Subcutaneous adipose tissue (tissue), 4 donors: ENCODE measurements around the gene GLIPR2. TPM values are rescaled to one million over a fixed set of nuclear protein-coding genes. Genes with fewer than 3 reads are reported as not detected.

Source experiments
- total RNA-seq, 4 donors: library from RNA; depleted of rRNA; stranded (reverse); fragments of >200 nt; gene quantifications; one replicate each; pipeline ENCODE4 v1.1.0, GENCODE V29; 2016
- TF ChIP-seq, protein P1 (sequence below): fragments of 450-650 bp; IDR thresholded peaks from one replicate; pipeline ENCODE4 v1.5.1; 2016; ENCODE audit warnings: low read depth, mild to moderate bottlenecking, control low read depth, antibody characterized with exemption, moderate library complexity

The GLIPR2 gene
- total RNA-seq, 4 donors from 2014 or later = 15.5 to 86.4 (median 40.7) TPM

DNA sequence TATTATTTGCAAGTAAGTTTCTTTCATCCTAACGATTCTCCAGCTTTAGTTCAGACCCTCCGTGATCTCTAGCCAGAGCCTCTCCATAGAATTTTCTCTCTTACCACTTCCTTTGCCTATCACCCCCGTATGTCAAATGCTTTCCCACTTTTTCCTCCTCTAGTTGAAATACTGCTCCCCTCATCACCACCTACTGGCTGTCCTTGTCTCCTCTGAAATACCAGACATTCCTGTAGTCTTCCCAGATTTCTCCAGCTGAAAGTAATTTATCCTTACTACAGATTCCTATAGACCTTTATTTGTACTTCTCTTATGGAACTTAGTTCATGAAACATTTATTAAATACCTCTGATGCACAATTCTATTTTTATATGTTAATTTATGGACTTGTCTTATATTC lies 36.0 kb upstream of the GLIPR2 start:
- TF ChIP-seq, protein P1, sequence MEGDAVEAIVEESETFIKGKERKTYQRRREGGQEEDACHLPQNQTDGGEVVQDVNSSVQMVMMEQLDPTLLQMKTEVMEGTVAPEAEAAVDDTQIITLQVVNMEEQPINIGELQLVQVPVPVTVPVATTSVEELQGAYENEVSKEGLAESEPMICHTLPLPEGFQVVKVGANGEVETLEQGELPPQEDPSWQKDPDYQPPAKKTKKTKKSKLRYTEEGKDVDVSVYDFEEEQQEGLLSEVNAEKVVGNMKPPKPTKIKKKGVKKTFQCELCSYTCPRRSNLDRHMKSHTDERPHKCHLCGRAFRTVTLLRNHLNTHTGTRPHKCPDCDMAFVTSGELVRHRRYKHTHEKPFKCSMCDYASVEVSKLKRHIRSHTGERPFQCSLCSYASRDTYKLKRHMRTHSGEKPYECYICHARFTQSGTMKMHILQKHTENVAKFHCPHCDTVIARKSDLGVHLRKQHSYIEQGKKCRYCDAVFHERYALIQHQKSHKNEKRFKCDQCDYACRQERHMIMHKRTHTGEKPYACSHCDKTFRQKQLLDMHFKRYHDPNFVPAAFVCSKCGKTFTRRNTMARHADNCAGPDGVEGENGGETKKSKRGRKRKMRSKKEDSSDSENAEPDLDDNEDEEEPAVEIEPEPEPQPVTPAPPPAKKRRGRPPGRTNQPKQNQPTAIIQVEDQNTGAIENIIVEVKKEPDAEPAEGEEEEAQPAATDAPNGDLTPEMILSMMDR = no peak

DNA sequence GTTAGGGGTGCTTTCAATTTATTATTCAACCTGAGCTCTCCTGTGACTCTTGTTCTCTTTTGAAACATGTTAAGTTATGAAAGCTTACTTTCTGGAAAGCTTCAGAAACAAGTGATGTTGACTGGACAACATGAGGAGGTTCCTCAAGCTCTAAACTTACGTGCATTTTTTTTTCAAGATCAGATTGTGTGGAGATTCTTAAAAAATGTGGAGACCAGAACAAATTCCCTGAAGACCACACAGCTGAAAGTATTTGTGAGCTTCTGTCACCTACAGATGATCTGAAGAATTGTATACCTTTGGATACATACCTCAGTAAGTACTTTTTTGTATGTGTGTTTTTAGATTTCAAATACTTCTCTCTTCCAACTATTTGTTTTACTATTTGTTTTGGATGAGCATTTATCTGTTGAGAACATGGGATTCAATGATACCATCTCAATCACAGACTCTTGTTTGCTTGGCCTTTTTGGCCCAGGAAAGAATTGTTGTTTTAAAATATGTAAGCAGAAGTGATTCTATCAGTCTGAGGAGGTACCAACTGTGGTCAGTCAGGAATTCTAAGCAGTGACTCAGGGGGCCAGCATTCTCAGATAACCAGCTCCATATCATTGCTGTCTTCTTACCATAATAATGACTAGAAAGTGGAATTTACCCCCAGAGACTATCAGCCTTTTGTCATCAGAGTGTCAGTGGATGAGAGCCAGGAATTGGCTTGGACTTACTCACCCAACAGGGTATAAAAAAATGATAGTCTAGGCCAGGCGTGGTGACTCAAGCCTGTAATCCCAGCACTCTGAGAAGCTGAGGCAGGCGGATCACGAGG lies 34.4 kb upstream of the GLIPR2 start:
- TF ChIP-seq, protein P1 = no peak

DNA sequence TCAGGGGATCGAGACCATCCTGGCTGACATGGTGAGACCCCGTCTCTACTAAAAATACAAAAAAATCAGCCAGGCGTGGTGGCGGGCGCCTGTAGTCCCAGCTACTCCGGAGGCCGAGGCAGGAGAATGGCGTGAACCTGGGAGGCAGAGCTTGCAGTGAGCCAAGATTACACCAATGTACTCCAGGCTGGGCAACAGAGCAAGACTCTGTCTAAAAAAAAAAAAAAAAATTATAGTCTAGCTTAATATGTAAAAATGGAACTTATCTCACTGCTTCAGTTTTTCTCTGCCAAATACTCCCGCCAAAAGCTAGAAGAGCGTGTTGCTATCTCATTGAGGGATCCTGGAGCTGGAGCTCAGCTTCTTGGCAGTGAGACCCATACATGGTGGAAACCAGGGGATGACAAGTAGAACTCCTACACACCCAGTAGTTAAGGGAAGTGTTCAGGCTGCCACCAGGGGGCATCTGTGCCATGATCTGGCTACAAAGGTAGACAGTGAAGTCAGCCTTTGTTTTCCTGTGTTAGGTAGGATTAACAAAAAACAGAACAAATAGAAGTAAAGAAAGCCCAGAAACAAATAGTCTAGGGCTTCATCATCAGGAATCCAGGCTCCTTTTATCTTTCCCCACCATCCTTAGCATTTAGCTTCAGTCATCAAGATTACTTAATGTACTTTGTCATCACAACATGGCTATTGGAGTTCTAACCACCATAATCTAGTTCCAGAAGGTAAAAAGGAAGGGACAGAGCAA lies 33.6 kb upstream of the GLIPR2 start:
- TF ChIP-seq, protein P1 = no peak

DNA sequence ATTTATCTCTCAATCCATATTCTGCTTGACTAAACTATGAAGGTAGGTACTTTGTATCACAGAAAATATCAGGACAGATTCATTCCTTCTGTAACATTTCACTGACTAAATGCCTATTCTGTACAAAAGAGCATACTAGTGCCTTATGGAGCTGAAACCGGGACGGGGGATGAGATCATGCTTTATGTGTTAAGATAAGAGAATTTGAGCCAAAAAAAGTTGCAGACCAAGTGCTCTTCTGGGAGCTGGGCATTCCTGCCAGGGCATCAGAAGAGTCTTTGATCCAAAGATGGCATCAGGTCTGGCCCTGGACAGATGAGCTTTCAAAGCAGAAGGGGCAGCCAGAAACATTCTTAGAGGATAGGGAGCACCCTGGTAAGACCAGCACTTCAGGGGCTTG lies 27.5 kb upstream of the GLIPR2 start:
- TF ChIP-seq, protein P1 = no peak

DNA sequence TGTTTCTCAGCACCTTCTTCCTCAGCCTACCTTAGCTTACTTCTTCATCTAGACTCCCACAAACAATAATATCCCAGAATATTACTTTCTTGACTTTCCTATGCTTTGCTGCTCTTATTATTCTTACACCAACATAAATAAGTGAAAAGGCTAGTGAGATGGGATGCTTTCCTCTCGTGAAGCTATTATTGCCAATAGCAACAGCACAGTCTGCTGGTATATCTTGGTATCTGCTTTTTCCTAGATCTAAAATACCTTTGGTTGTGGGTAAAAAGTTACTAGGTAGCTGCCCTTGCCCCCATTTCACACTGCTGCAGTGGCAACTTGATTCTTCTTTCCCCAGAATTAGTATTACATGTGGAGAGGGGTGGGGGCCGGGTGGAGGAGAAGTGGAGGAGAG lies 26.1 kb upstream of the GLIPR2 start:
- TF ChIP-seq, protein P1 = no peak

DNA sequence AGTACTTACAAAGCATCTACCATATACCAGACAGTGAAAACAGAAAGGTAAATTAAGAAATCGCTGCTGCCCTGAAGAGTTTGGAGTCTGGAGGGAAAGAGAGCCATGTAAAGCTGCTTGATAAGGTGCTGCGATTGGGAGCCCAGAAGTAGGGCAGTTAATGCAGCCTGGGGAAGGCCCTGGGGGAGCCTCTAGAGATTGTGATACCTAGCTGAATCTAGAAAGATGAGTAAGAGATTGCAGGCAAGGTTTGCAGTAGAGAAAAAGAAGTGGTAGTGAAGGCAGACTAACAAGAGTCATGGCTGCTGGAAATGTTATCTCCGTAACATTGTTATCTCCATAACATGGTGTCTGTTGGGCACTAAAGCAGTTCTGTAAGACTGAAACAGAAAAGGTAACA lies 24.0 kb upstream of the GLIPR2 start:
- TF ChIP-seq, protein P1 = no peak

DNA sequence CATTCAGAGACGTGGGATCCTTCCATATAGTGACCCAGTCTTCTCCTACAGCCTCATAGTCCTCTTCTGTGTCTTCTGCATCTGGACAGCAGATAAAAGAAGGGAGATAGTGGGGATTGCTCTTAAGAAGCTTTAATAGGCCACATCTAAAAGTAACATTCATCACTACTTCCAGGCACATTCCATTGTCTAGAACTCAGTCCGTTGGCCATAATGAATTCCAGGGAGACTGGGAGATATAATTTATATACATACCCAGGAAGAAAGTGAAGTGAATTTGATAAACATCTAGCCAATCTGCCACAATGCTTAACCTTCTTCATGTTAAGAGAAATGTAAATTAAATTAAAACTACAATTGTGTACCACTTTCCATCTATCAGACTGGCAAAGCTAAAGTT lies 22.5 kb upstream of the GLIPR2 start:
- TF ChIP-seq, protein P1 = no peak
